NT2/D1 (cell line): Measurements from ENCODE around the gene CTTNBP2.

Experiments
- SUZ12 ChIP-seq: IDR thresholded peaks from 2 replicates; pipeline ENCODE4 v1.6.1; 2011; ENCODE audit not compliant: insufficient read length, insufficient read depth; ENCODE audit errors: extremely low read depth
- YY1 ChIP-seq: IDR thresholded peaks from 2 replicates; pipeline ENCODE4 v1.6.1; 2011; ENCODE audit not compliant: insufficient read length, insufficient read depth

DNA sequence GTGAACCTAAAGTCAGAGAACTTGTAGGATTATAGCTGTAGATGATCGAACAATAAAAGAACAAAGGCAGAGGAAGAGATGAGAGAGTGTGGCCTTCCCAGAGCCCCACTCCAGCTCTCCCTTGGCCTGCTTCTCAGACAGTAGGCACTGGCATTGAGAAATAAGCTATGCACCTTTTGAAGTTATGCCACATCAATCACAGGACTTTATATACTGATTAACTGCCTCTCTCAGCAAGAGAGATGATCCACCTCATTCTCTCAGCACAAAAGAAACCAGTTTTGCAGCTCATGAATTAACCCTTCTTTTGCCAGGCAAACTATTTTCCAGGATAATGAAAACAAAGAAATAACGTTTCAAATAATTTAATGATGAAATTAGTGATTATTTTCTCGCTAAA is 22.0 kb upstream of the CTTNBP2 start:
- TF ChIP-seq YY1: no peak
- no peak for TF ChIP-seq SUZ12
